HG02943 (cell line): ENCODE measurements around the gene TTYH2.

Experiments
- ATAC-seq: cut with Tn5 transposase; IDR thresholded peaks from one replicate; pipeline ENCODE4 v1.9.1; 2021; ENCODE audit warnings: mild to moderate bottlenecking, low read depth, moderate library complexity; ENCODE audit not compliant: unreplicated experiment

Gene TTYH2

GRCh38 chr17:74192950-74193781 is 20.2 kb upstream of the TTYH2 start:
- no peak for ATAC-seq

GRCh38 chr17:74194682-74195081 is 18.7 kb upstream of the TTYH2 start:
- ATAC-seq, result no peak

- no peak for ATAC-seq
Measured at GRCh38 chr17:74196541-74197317, 16.6 kb upstream of the TTYH2 start.

GRCh38 chr17:74197801-74198200 is 15.6 kb upstream of the TTYH2 start:
- ATAC-seq, result no peak

GRCh38 chr17:74198694-74199093 is 14.7 kb upstream of the TTYH2 start:
- ATAC-seq, result no peak

- no peak for ATAC-seq
Measured at GRCh38 chr17:74199306-74200092, 13.9 kb upstream of the TTYH2 start.

- no peak for ATAC-seq
Measured at GRCh38 chr17:74200112-74200511, 13.3 kb upstream of the TTYH2 start.

GRCh38 chr17:74201250-74201649 is 12.1 kb upstream of the TTYH2 start:
- ATAC-seq, result no peak

GRCh38 chr17:74201948-74202347 is 11.4 kb upstream of the TTYH2 start:
- no peak for ATAC-seq

- no peak for ATAC-seq
Measured at GRCh38 chr17:74202938-74203337, 10.4 kb upstream of the TTYH2 start.

GRCh38 chr17:74203439-74204240 is 9.7 kb upstream of the TTYH2 start, which contains the start of gene RPL38:
RPL38 (plus strand) TSS chr17:74203678; CDS start chr17:74203956, 278 bp downstream.
- peak; percentile 76 for ATAC-seq

- no peak for ATAC-seq
Measured at GRCh38 chr17:74204474-74204873, 8.9 kb upstream of the TTYH2 start.

GRCh38 chr17:74205274-74205673 is 8.1 kb upstream of the TTYH2 start:
- no peak for ATAC-seq

- ATAC-seq, result no peak
Measured at GRCh38 chr17:74206332-74206818, 7.0 kb upstream of the TTYH2 start.

GRCh38 chr17:74210191-74211140 is 2.9 kb upstream of the TTYH2 start:
- no peak for ATAC-seq

GRCh38 chr17:74211141-74211911 is 2.0 kb upstream of the TTYH2 start:
- ATAC-seq, result no peak

GRCh38 chr17:74211912-74212208 is 1.5 kb upstream of the TTYH2 start:
- ATAC-seq, result no peak

GRCh38 chr17:74212209-74212912 is 1.0 kb upstream of the TTYH2 start:
- no peak for ATAC-seq
